Thymus (tissue), 11 donors: ENCODE results near the gene RPS19. TPM values are rescaled to one million over a fixed set of nuclear protein-coding genes. Genes with fewer than 3 reads are reported as not detected.

Experiments
- DNase-seq, 9 donors: peaks; one replicate each; pipeline ENCODE4 v3.0.0-alpha.2; 2013; ENCODE audit warnings: low spot score in 9 of 9, low read depth in 6 of 9, missing footprints in 1 of 9
- H3K27ac ChIP-seq, 2 donors: one replicate each; pipeline ENCODE4 v1.5.1; 2013; ENCODE audit warnings: control low read depth in 1 of 2, low read depth in 1 of 2, low read length in 1 of 2, mild to moderate bottlenecking in 1 of 2, moderate library complexity in 1 of 2
- H3K27me3 ChIP-seq, 2 donors: one replicate each; pipeline ENCODE4 v1.5.1; 2013; ENCODE audit warnings: low read length in 1 of 2; ENCODE audit not compliant: control insufficient read depth in 2 of 2, insufficient read depth in 1 of 2
- H3K36me3 ChIP-seq, 2 donors: one replicate each; pipeline ENCODE4 v1.5.1; 2013; ENCODE audit warnings: low read length in 1 of 2, mild to moderate bottlenecking in 1 of 2, moderate library complexity in 1 of 2; ENCODE audit not compliant: control insufficient read depth in 2 of 2, insufficient read depth in 2 of 2
- H3K4me1 ChIP-seq, 2 donors: one replicate each; pipeline ENCODE4 v1.5.1; 2013; ENCODE audit warnings: low read length in 2 of 2; ENCODE audit not compliant: control insufficient read depth in 2 of 2, insufficient read depth in 2 of 2
- H3K4me3 ChIP-seq, 2 donors: one replicate each; pipeline ENCODE4 v1.5.1; 2013; ENCODE audit warnings: low read length in 2 of 2, control low read depth in 1 of 2, mild to moderate bottlenecking in 1 of 2
- H3K9me3 ChIP-seq, 2 donors: one replicate each; pipeline ENCODE4 v1.5.1; 2013; ENCODE audit warnings: low read length in 1 of 2, mild to moderate bottlenecking in 1 of 2; ENCODE audit not compliant: control insufficient read depth in 2 of 2, insufficient read depth in 1 of 2
- WGBS: extraction: QIAGEN DNeasy Blood & Tissue Kit; methylation state at CpG from one replicate; pipeline ENCODE4 v1.1.7; 2013; 5-methylcytosine and 5-hydroxymethylcytosine counted together
- polyA plus RNA-seq: library from polyadenylated mRNA; stranded (reverse); fragments of 200-250 nt; gene quantifications from one replicate; pipeline ENCODE4 v1.2.3, GENCODE V29; 2013
- total RNA-seq: library from RNA; stranded (reverse); fragments of 120-200 nt; gene quantifications from one replicate; pipeline ENCODE4 v1.2.4, GENCODE V29; 2013
- donor health status: healthy.

The RPS19 gene
- total and polyA plus RNA-seq, 2 donors, result 3,743 to 3,799 TPM

- no peaks in the 10 kb centered on the region for H3K9me3 ChIP-seq
- H3K27me3 ChIP-seq, result peaks cover 0 to 39% of the 10 kb centered on the region in 2 donors
- DNase-seq, result no peak
- H3K4me3 ChIP-seq, result no peak overlapping the region
- no peaks in the 10 kb centered on the region for H3K4me1 ChIP-seq
- no peaks in the 10 kb centered on the region for H3K36me3 ChIP-seq
- H3K27ac ChIP-seq, result no peak overlapping the region
- 88% methylated on average over 2 of the region's 2 CpGs for WGBS
These were observed 11.0 kb upstream of the RPS19 start for GRCh38 chr19:41849067-41849466.

GRCh38 chr19:41850381-41850780, 9.7 kb upstream of the RPS19 start:
- no peaks in the 10 kb centered on the region for H3K4me1 ChIP-seq
- H3K9me3 ChIP-seq, result no peaks in the 10 kb centered on the region
- DNase-seq, result no peak
- H3K4me3 ChIP-seq, result no peak overlapping the region
- H3K36me3 ChIP-seq, result no peaks in the 10 kb centered on the region
- peaks cover 0 to 39% of the 10 kb centered on the region in 2 donors for H3K27me3 ChIP-seq
- H3K27ac ChIP-seq, result no peak overlapping the region
- WGBS, result 87% methylated on average over 5 of the region's 5 CpGs

- H3K27me3 ChIP-seq, result peaks cover 0 to 40% of the 10 kb centered on the region in 2 donors
- no peak overlapping the region for H3K4me3 ChIP-seq
These were observed 8.6 kb upstream of the RPS19 start for GRCh38 chr19:41851456-41851855.

GRCh38 chr19:41853344-41853743, 6.7 kb upstream of the RPS19 start:
- DNase-seq, result no peak
- H3K4me3 ChIP-seq, result no peak overlapping the region

More at GRCh38 chr19:41851456-41851855, 8.6 kb upstream of the RPS19 start:
- H3K4me1 ChIP-seq, result no peaks in the 10 kb centered on the region
- no peaks in the 10 kb centered on the region for H3K36me3 ChIP-seq
- 71% methylated on average over 4 of the region's 4 CpGs for WGBS
- no peak overlapping the region for H3K27ac ChIP-seq
- no peaks in the 10 kb centered on the region for H3K9me3 ChIP-seq
- no peak for DNase-seq

GRCh38 chr19:41853768-41854167, 6.3 kb upstream of the RPS19 start:
- H3K27ac ChIP-seq, result no peak overlapping the region
- no peaks in the 10 kb centered on the region for H3K9me3 ChIP-seq
- 71% methylated on average over 2 of the region's 2 CpGs for WGBS
- H3K4me1 ChIP-seq, result no peaks in the 10 kb centered on the region
- no peak for DNase-seq
- no peak overlapping the region for H3K4me3 ChIP-seq
- peaks cover 0 to 32% of the 10 kb centered on the region in 2 donors for H3K27me3 ChIP-seq
- no peaks in the 10 kb centered on the region for H3K36me3 ChIP-seq

More at GRCh38 chr19:41853344-41853743, 6.7 kb upstream of the RPS19 start:
- WGBS, result 93% methylated on average over 2 of the region's 2 CpGs
- Histone ChIP-seq H3K4me1 (no peaks in the 10 kb centered on the region), H3K36me3 (no peaks in the 10 kb centered on the region), H3K9me3 (no peaks in the 10 kb centered on the region), H3K27me3 (peaks cover 0 to 32% of the 10 kb centered on the region in 2 donors), H3K27ac (no peak overlapping the region)

GRCh38 chr19:41859213-41859617, 840 bp upstream of the RPS19 start:
- no peaks in the 10 kb centered on the region for H3K9me3 ChIP-seq
- peaks cover 8 to 28% of the 10 kb centered on the region in 2 donors for H3K4me1 ChIP-seq
- H3K27me3 ChIP-seq, result peaks cover 0 to 5% of the 10 kb centered on the region in 2 donors
- peaks cover 26 to 33% of the 10 kb centered on the region in 2 donors for H3K36me3 ChIP-seq
- H3K4me3 ChIP-seq, result no peak overlapping the region
- 8% methylated on average over 8 of the region's 8 CpGs for WGBS
- DNase-seq, result no peak
- H3K27ac ChIP-seq, result peak overlapping the region in 1 of 2 donors; percentile 45

- H3K27me3 ChIP-seq, result no peaks in the 10 kb centered on the region
- H3K4me3 ChIP-seq, result peak overlapping the region; percentile 61 to 63
- no peaks in the 10 kb centered on the region for H3K9me3 ChIP-seq
- peak in 2 of 9 donors; percentile 20 to 40 for DNase-seq
- 1% methylated on average over 45 of the region's 45 CpGs for WGBS
- H3K4me1 ChIP-seq, result peaks cover 8 to 28% of the 10 kb centered on the region in 2 donors
- H3K36me3 ChIP-seq, result peaks cover 39 to 46% of the 10 kb centered on the region in 2 donors
- H3K27ac ChIP-seq, result peak overlapping the region; percentile 70 to 72
These were observed 512 bp downstream of the RPS19 start for GRCh38 chr19:41860419-41861115.

- no peaks in the 10 kb centered on the region for H3K27me3 ChIP-seq
- no peak overlapping the region for H3K27ac ChIP-seq
- peak overlapping the region; percentile 61 to 63 for H3K4me3 ChIP-seq
- H3K4me1 ChIP-seq, result peaks cover 8 to 30% of the 10 kb centered on the region in 2 donors
- H3K36me3 ChIP-seq, result peaks cover 43 to 48% of the 10 kb centered on the region in 2 donors
- 55% methylated on average over 9 of the region's 9 CpGs for WGBS
- DNase-seq, result no peak
- H3K9me3 ChIP-seq, result no peaks in the 10 kb centered on the region
These were observed 1.2 kb downstream of the RPS19 start for GRCh38 chr19:41861116-41861768.

GRCh38 chr19:41861846-41862245, 1.8 kb downstream of the RPS19 start:
- peaks cover 47 to 52% of the 10 kb centered on the region in 2 donors for H3K36me3 ChIP-seq
- WGBS, result 95% methylated on average over 9 of the region's 9 CpGs
- H3K27ac ChIP-seq, result no peak overlapping the region
- H3K4me3 ChIP-seq, result no peak overlapping the region
- no peak for DNase-seq
- no peaks in the 10 kb centered on the region for H3K27me3 ChIP-seq
- no peaks in the 10 kb centered on the region for H3K9me3 ChIP-seq
- peaks cover 8 to 32% of the 10 kb centered on the region in 2 donors for H3K4me1 ChIP-seq
